Neuronal stem cell (in vitro differentiated cells): Measurements from ENCODE around the gene TMEM88.

ENCODE experiments used
- DNase-seq: peaks from one replicate; pipeline ENCODE4 v3.0.0-alpha.2; 2013; ENCODE audit warnings: low spot score
- H2AFZ ChIP-seq: one replicate; pipeline ENCODE4 v1.6.1; 2013; ENCODE audit warnings: mild to moderate bottlenecking, low read length, inconsistent platforms
- H2AK5ac ChIP-seq: 2 replicates; pipeline ENCODE4 v1.6.1; 2013; ENCODE audit warnings: low read depth, mild to moderate bottlenecking, inconsistent platforms, low read length, moderate library complexity, mixed read lengths
- H2BK120ac ChIP-seq: 2 replicates; pipeline ENCODE4 v1.6.1; 2013; ENCODE audit warnings: low read depth, mild to moderate bottlenecking, inconsistent platforms, low read length, moderate library complexity, mixed read lengths
- H2BK12ac ChIP-seq: one replicate; pipeline ENCODE4 v1.6.1; 2013; ENCODE audit warnings: low read length, inconsistent platforms
- H2BK15ac ChIP-seq: 2 replicates; pipeline ENCODE4 v1.6.1; 2013; ENCODE audit warnings: mild to moderate bottlenecking, low read length, inconsistent platforms, mixed read lengths
- H2BK5ac ChIP-seq: one replicate; pipeline ENCODE4 v1.6.1; 2013; ENCODE audit warnings: inconsistent platforms, mild to moderate bottlenecking, low read length, moderate library complexity
- H3K14ac ChIP-seq: one replicate; pipeline ENCODE4 v1.6.1; 2013; ENCODE audit warnings: low read length, inconsistent platforms
- H3K18ac ChIP-seq: 2 replicates; pipeline ENCODE4 v1.6.1; 2013; ENCODE audit warnings: low read length, inconsistent platforms
- H3K23ac ChIP-seq: 2 replicates; pipeline ENCODE4 v1.6.1; 2013; ENCODE audit warnings: low read depth, mild to moderate bottlenecking, mixed read lengths, low read length, inconsistent platforms; ENCODE audit not compliant: poor library complexity
- H3K27ac ChIP-seq: replicated peaks from 3 replicates; pipeline ENCODE4 v1.5.1; 2013; ENCODE audit warnings: low read length, inconsistent platforms
- H3K27me3 ChIP-seq, 3 experiments: 2 replicates each; pipeline ENCODE4 v1.6.1; 2013; ENCODE audit warnings: low read length in 3 of 3, mild to moderate bottlenecking in 2 of 3, inconsistent platforms in 1 of 3, low read depth in 1 of 3, mixed read lengths in 1 of 3, moderate library complexity in 1 of 3; ENCODE audit not compliant: control insufficient read depth in 3 of 3, insufficient read depth in 3 of 3
- H3K36me3 ChIP-seq, 2 donors: replicated peaks in 1 of 2; 2 replicates each; pipeline ENCODE4 v1.6.1; 2013; ENCODE audit warnings: low read length in 2 of 2; ENCODE audit not compliant: control insufficient read depth in 2 of 2, insufficient read depth in 2 of 2
- H3K4ac ChIP-seq: 2 replicates; pipeline ENCODE4 v1.6.1; 2013; ENCODE audit warnings: inconsistent platforms, mild to moderate bottlenecking, low read length, moderate library complexity
- H3K4me1 ChIP-seq, 2 donors: 1 replicate in 1 of 2; 2 replicates in 1 of 2; pipeline ENCODE4 v1.6.1; 2013; ENCODE audit warnings: low read length in 2 of 2, low read depth in 1 of 2; ENCODE audit not compliant: control insufficient read depth in 2 of 2, insufficient read depth in 1 of 2
- H3K4me2 ChIP-seq: one replicate; pipeline ENCODE4 v1.6.1; 2013; ENCODE audit warnings: mild to moderate bottlenecking, low read length, inconsistent platforms; ENCODE audit not compliant: insufficient read depth, poor library complexity, severe bottlenecking
- H3K4me3 ChIP-seq, 2 donors: 2 replicates each; pipeline ENCODE4 v1.5.1; 2013; ENCODE audit warnings: low read length in 2 of 2, mild to moderate bottlenecking in 2 of 2, inconsistent platforms in 1 of 2, moderate library complexity in 1 of 2
- H3K79me1 ChIP-seq: one replicate; pipeline ENCODE4 v1.6.1; 2013; ENCODE audit warnings: low read depth, mild to moderate bottlenecking, inconsistent platforms, low read length, moderate library complexity
- H3K9ac ChIP-seq: one replicate; pipeline ENCODE4 v1.6.1; 2013; ENCODE audit warnings: mild to moderate bottlenecking, low read depth, low read length, inconsistent platforms; ENCODE audit not compliant: poor library complexity
- H3K9me3 ChIP-seq, 2 donors: replicated peaks in 1 of 2; 2 replicates each; pipeline versions ENCODE3 to v1.6.1; 2013; ENCODE audit warnings: low read length in 2 of 2, mild to moderate bottlenecking in 2 of 2, inconsistent platforms in 1 of 2, low read depth in 1 of 2, mixed read lengths in 1 of 2, moderate library complexity in 1 of 2; ENCODE audit not compliant: control insufficient read depth in 2 of 2, insufficient read depth in 1 of 2
- H4K8ac ChIP-seq: one replicate; pipeline ENCODE4 v1.6.1; 2013; ENCODE audit warnings: low read depth, mild to moderate bottlenecking, inconsistent platforms, low read length, moderate library complexity
- H4K91ac ChIP-seq: one replicate; pipeline ENCODE4 v1.6.1; 2013; ENCODE audit warnings: low read length, low read depth, mild to moderate bottlenecking, inconsistent platforms; ENCODE audit not compliant: poor library complexity
- WGBS, 2 donors: extraction: QIAGEN DNeasy Blood & Tissue Kit; methylation state at CpG; one replicate each; pipeline ENCODE4 v1.1.7; 2013; ENCODE audit warnings: missing lambda C conversion rate in 2 of 2, mixed read lengths in 1 of 2; ENCODE audit not compliant: insufficient read length in 2 of 2, insufficient replicate concordance in 1 of 2; ENCODE audit errors: extremely low coverage in 2 of 2; 5-methylcytosine and 5-hydroxymethylcytosine counted together

Gene TMEM88

GRCh38 chr17:7854078-7854777 is 638 bp upstream of the TMEM88 start:
- no peak overlapping the region for H2BK120ac ChIP-seq
- H3K9me3 ChIP-seq: no peaks in the 10 kb centered on the region
- no peak overlapping the region for H2BK12ac ChIP-seq
- no peak overlapping the region for H3K23ac ChIP-seq
- no peak overlapping the region for H2AFZ ChIP-seq
- H3K79me1 ChIP-seq: peaks cover 8% of the 10 kb centered on the region
- DNase-seq: no peak
- WGBS, 2 donors: no CpG with 5 or more reads among the region's 31 CpGs
- H3K27ac ChIP-seq: peak overlapping the region; percentile 78
- H4K91ac ChIP-seq: no peak overlapping the region
- H3K36me3 ChIP-seq: peaks cover 35 to 66% of the 10 kb centered on the region in 2 donors
- peak overlapping the region; percentile 55 for H3K4me2 ChIP-seq
- no peak overlapping the region for H3K14ac ChIP-seq
- H2BK5ac ChIP-seq: no peak overlapping the region
- no peak overlapping the region for H3K9ac ChIP-seq
- H3K27me3 ChIP-seq: peaks cover 0 to 9% (median 0%) of the 10 kb centered on the region in 3 experiments
- no peak overlapping the region for H2BK15ac ChIP-seq
- no peak overlapping the region for H4K8ac ChIP-seq
- H3K4ac ChIP-seq: no peak overlapping the region
- peaks cover 32 to 39% of the 10 kb centered on the region in 2 donors for H3K4me1 ChIP-seq
- peak overlapping the region; percentile 35 for H3K18ac ChIP-seq
- H3K4me3 ChIP-seq: peak overlapping the region in 1 of 2 donors; percentile 29
- peak overlapping the region; percentile 71 for H2AK5ac ChIP-seq

DNA sequence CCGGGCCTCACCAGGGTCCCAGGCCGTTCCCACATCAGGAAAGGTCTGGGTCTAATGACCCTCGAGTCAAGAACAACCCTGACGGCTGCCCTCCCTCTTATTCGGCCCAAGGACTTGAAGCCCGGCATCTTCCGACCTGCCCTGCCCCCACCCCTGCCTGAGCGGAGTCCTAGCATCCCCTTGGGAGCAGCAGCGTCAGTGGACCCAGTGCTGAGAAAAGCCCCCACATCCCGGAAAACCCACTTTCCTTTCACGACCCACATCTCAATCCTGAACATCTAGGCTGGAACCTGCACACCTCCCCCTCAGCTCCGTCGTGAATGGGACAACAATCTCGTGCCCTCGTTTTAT is 769 bp downstream of the TMEM88 start:
- no CpG with 5 or more reads among the region's 15 CpGs for WGBS, 2 donors
- no peaks in the 10 kb centered on the region for H3K9me3 ChIP-seq
- peak overlapping the region; percentile 100 for H2BK15ac ChIP-seq
- H2BK12ac ChIP-seq: peak overlapping the region; percentile 100
- peak overlapping the region; percentile 94 for H3K4ac ChIP-seq
- peaks cover 26 to 65% of the 10 kb centered on the region in 2 donors for H3K36me3 ChIP-seq
- H2BK120ac ChIP-seq: peak overlapping the region; percentile 95
- no peak for DNase-seq
- H3K14ac ChIP-seq: no peak overlapping the region
- H3K79me1 ChIP-seq: peaks cover 8% of the 10 kb centered on the region
- H3K23ac ChIP-seq: peak overlapping the region; percentile 99
- H3K9ac ChIP-seq: peak overlapping the region; percentile 98
- H3K27me3 ChIP-seq: peaks cover 0 to 9% (median 0%) of the 10 kb centered on the region in 3 experiments
- H4K91ac ChIP-seq: peak overlapping the region; percentile 82
- H3K18ac ChIP-seq: peak overlapping the region; percentile 100
- H4K8ac ChIP-seq: no peak overlapping the region
- H2AFZ ChIP-seq: peak overlapping the region; percentile 93
- H2BK5ac ChIP-seq: peak overlapping the region; percentile 92
- peaks cover 32 to 39% of the 10 kb centered on the region in 2 donors for H3K4me1 ChIP-seq
- H3K27ac ChIP-seq: peak overlapping the region; percentile 80
- peak overlapping the region; percentile 100 for H2AK5ac ChIP-seq
- H3K4me2 ChIP-seq: peak overlapping the region; percentile 100
- peak overlapping the region; percentile 63 to 93 for H3K4me3 ChIP-seq

- H2AK5ac ChIP-seq: peak overlapping the region; percentile 76
- no CpG with 5 or more reads among the region's 29 CpGs for WGBS, 2 donors
- peak overlapping the region; percentile 100 for H3K18ac ChIP-seq
- peaks cover 8% of the 10 kb centered on the region for H3K79me1 ChIP-seq
- no peak overlapping the region for H2BK120ac ChIP-seq
- H3K9ac ChIP-seq: peak overlapping the region; percentile 90
- H2BK5ac ChIP-seq: peak overlapping the region; percentile 43
- H3K4ac ChIP-seq: no peak overlapping the region
- DNase-seq: peak; percentile 56
- H2BK15ac ChIP-seq: peak overlapping the region; percentile 43
- H3K4me3 ChIP-seq: peak overlapping the region; percentile 63 to 93
- peak overlapping the region; percentile 100 for H3K4me2 ChIP-seq
- H3K27me3 ChIP-seq: peaks cover 0 to 9% (median 0%) of the 10 kb centered on the region in 3 experiments
- no peaks in the 10 kb centered on the region for H3K9me3 ChIP-seq
- peak overlapping the region; percentile 92 for H3K27ac ChIP-seq
- no peak overlapping the region for H4K8ac ChIP-seq
- H2AFZ ChIP-seq: peak overlapping the region; percentile 93
- no peak overlapping the region for H4K91ac ChIP-seq
- no peak overlapping the region for H2BK12ac ChIP-seq
- peaks cover 31 to 39% of the 10 kb centered on the region in 2 donors for H3K4me1 ChIP-seq
- H3K23ac ChIP-seq: peak overlapping the region; percentile 35
- no peak overlapping the region for H3K14ac ChIP-seq
- peaks cover 21 to 65% of the 10 kb centered on the region in 2 donors for H3K36me3 ChIP-seq
Observed at GRCh38 chr17:7856011-7856810, 1.3 kb downstream of the TMEM88 start.
